H1 (cell line): ENCODE measurements around the gene FOSL2. TPM values are rescaled to one million over a fixed set of nuclear protein-coding genes. Genes with fewer than 3 reads are reported as not detected.

Experiments
- CEBPB ChIP-seq: IDR thresholded peaks from 2 replicates; pipeline ENCODE4 v1.6.1; 2012; ENCODE audit warnings: low read depth, low read length
- GABPA ChIP-seq: IDR thresholded peaks from 2 replicates; pipeline ENCODE4 v1.6.1; 2011; ENCODE audit warnings: mild to moderate bottlenecking, low read length, moderate library complexity, borderline replicate concordance; ENCODE audit not compliant: insufficient read depth
- HDAC2 ChIP-seq, 2 experiments: fragments of 300-600 bp in 1 of 2; sonication (generic) in 1 of 2; IDR thresholded peaks; 2 replicates each; pipeline ENCODE4 v1.6.1; 2011 to 2012; ENCODE audit warnings: low read depth in 2 of 2, low read length in 2 of 2, mild to moderate bottlenecking in 2 of 2, moderate library complexity in 2 of 2, borderline replicate concordance in 1 of 2, inconsistent platforms in 1 of 2
- KDM5A ChIP-seq: fragments of 200-600 bp; IDR thresholded peaks from 2 replicates; pipeline ENCODE4 v1.7.1; 2012; ENCODE audit warnings: mild to moderate bottlenecking, low read length, inconsistent platforms, mixed read lengths
- PHF8 ChIP-seq: fragments of 200-600 bp; sonication (generic); conservative IDR thresholded peaks from 2 replicates; pipeline ENCODE4 v1.7.1; 2012; ENCODE audit warnings: low read depth, mild to moderate bottlenecking, inconsistent platforms, low read length, moderate library complexity
- POLR2AphosphoS5 ChIP-seq: IDR thresholded peaks from 2 replicates; pipeline ENCODE4 v1.6.1; 2011; ENCODE audit warnings: low read depth, low read length
- RNF2 ChIP-seq: fragments of 200-900, 300-1000 bp; sonication (generic); IDR thresholded peaks from 2 replicates; pipeline ENCODE4 v1.7.1; 2016; ENCODE audit warnings: borderline replicate concordance, low read depth, mild to moderate bottlenecking, antibody characterized with exemption, low read length; ENCODE audit not compliant: poor library complexity, severe bottlenecking; ENCODE audit errors: missing control alignments
- SUZ12 ChIP-seq: fragments of 200-600 bp; sonication (generic); IDR thresholded peaks from 2 replicates; pipeline ENCODE4 v1.6.1; 2012; ENCODE audit warnings: mild to moderate bottlenecking, inconsistent platforms, low read length, moderate library complexity, mixed read lengths
- polyA plus RNA-seq, 7 experiments: library from polyadenylated mRNA; depleted of rRNA in 3 of 7; stranded (reverse) in 5 of 7; unstranded in 2 of 7; fragments of >200 nt in 5 of 7; fragments of 200-250 nt in 2 of 7; gene quantifications; 1 replicate in 5 of 7; 2 replicates in 1 of 7; 4 replicates in 1 of 7; pipeline versions ENCODE4 v1.2.1 to v1.2.3, GENCODE V29; 2011 to 2013; ENCODE audit warnings: missing spikeins in 2 of 7, mixed read lengths in 2 of 7
- total RNA-seq: library from RNA; stranded (reverse); fragmentation: NEBNext Ultra II Directional; extraction: Animal tissue kit (Norgen Biotek cat#: 25700); gene quantifications from 2 replicates; pipeline ENCODE4 v1.2.1, GENCODE V29; 2021
- TF ChIP-seq, protein P1 (sequence below): IDR thresholded peaks from 2 replicates; pipeline ENCODE4 v1.6.1; 2012; ENCODE audit warnings: inconsistent platforms
- TF ChIP-seq, protein P2 (sequence below): IDR thresholded peaks from 2 replicates; pipeline ENCODE4 v1.6.1; 2011; ENCODE audit warnings: low read depth, mild to moderate bottlenecking, low read length; ENCODE audit not compliant: insufficient read depth

FOSL2 gene
- total and polyA plus RNA-seq, 2 of the 8 experiments (the other 6 are each of a cell fraction or from before 2014, with no cell fraction given) = 1.5 to 4.5 TPM

DNA sequence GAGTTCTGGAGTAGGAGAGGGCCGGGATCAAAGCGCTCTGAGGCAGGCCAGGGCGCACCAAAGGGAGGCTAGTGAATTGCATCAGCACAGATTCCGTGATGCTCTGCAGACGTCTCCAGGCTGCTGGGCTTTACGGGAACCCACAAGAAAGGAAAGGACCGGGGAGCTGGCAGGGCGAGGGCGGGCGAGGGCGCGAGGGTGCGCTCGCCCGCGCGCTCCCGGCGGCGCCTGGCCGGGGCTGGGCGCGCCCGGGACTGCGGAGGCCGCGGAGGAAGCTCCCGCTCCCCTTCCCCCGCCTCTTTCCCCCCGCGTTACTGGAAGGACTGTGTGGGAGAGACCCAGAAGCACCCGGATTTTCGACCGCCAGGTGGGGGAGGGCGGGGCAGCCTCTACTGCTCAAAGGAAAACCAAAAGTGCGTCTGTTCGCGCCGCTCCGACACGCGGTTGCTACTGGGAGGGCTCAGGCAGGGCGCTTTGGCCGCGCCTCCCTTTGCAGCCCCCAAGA, 2.4 kb upstream of the FOSL2 start (continued):
- no peak for TF ChIP-seq GABPA
- TF ChIP-seq KDM5A = no peak
- TF ChIP-seq SUZ12 = no peak
- no peak; the same call in none of the 2 replicates for TF ChIP-seq POLR2AphosphoS5
- peak; percentile 55 for TF ChIP-seq PHF8
- TF ChIP-seq HDAC2 (IDR thresholded peaks at IDR 0.05; ENCODE audit: borderline replicate concordance in 1 of 2, low read depth in 2 of 2, low read length in 2 of 2) = peak in 1 of 2 experiments; percentile 10; a peak in 1 of 4 replicates
- TF ChIP-seq CEBPB = peak; percentile 84
- TF ChIP-seq, protein P1, sequence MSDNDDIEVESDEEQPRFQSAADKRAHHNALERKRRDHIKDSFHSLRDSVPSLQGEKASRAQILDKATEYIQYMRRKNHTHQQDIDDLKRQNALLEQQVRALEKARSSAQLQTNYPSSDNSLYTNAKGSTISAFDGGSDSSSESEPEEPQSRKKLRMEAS = peak; percentile 96
- peak; percentile 43 for TF ChIP-seq RNF2
- TF ChIP-seq, protein P2, sequence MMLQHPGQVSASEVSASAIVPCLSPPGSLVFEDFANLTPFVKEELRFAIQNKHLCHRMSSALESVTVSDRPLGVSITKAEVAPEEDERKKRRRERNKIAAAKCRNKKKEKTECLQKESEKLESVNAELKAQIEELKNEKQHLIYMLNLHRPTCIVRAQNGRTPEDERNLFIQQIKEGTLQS = 0 out of 2 replicates have a peak, but pooled peaks have one; percentile 42
